Inflammatory macrophage (primary cell): ENCODE measurements around the gene ARL16.

ENCODE experiments used
- DNase-seq, 2 donors: peaks; one replicate each; pipeline ENCODE4 v3.0.0-alpha.2; 2020 to 2022

ARL16 gene

DNA sequence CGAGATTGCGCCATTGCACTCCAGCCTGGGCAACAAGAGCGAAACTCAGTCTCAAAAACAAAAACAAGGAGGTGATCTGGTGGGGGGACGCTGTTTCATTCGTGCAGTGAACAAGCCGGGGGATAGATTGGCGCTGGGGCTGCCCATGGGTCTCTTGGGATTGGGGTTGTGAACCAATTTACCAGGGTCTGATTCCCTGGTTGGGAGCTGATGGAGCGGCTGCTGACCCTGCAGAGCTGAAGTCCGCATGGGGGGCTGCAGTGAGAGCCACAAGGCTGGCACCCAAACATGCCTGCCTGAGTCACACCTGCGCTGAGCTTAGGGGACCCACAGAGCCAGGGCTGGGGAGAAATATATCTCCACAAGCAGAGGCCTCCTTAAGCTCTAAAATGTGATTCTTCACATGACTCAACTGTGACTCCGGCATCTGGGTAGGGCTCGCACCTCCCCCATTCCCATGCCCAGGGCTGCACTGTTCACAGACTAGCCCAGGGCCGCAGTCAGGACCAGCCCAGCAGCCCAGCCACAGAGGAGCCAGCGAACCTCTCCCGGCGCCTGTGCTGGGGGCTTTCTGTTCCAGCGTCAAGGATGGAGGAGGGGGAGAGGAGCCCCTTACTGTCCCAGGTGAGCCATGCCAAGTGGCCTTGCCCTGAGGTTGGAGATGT lies 41.6 kb downstream of the ARL16 start:
- DNase-seq: no peak

DNA sequence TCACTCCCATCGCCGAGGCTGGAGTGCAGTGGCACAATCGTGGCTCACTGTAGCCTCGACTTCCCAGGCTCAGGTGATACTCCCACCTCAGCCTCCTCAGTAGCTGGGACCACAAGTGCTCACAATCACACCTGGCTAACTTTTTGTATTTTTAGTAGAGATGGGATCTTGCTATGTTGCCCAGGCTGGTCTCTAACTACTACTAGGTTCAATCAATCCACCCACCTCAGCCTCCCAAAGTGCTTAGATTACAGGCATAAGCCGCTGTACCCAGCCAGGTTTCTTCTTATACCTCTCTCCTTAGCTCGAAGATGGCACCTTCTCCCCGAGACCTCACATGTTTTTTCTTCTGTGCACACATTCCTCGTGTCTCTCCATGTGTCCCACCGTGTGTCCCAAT lies 43.6 kb downstream of the ARL16 start:
- no peak for DNase-seq

DNA sequence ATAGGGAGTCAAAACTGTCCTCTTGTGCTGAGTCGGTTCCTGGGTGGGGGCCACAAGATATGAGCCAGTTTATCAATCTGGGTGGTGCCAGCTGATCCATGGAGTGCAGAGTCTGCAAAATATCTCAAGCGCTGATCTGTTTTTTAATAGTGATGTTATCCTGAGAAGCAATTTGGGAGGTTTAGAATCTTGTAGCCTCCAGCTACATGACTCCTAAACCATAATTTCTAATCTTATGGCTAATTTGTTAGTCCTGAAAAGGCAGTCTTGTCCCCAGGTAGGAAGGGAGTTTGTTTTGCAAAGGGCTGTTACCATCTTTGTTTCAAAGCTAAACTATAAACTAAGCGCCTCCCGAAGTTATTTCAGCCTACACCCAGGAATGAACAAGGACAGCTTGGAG lies 44.9 kb downstream of the ARL16 start:
- DNase-seq: no peak

DNA sequence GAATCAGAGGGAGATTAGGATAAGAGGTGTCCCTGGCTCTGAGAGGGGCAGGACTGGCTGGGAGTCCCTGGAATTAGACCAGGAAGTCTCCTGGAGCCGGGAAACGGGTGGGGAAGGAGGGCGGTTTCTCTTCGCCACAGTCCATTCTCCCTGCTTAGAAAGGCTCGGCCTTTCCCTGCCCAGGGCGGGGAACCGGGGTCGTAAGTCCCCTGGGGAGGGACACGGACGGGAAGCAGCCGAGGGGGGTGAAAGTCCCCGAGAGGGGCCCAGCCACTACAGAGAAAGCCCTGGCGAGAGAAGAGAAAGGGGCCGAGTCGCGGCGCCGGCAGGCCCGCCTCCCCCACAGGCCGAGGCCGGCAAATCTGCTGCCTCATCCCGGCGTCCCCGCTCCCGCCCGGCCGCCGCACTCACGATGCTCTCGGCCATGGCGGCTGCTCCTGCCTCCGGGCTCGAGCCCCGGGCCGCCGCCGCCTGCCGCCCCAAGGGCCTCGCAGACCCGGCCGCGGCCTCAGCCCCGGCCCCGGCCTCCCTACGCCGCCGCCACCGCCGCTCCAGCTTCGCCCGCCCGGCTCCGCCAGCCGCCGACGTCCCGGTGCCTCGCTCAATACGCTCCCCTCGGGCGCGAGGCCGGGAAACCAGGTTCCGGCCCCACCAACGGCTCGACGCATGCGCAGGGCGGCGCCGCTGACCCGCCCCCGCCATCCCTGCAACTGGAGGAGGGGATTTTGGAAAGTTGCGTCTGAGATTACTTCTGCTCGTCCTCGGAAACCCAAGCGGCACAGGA lies 46.9 kb downstream of the ARL16 start, which contains the start of the genes NPLOC4 and TSPAN10:
Gene NPLOC4 (minus strand): TSS at position 608 of the 784 bp plus-strand sequence. CDS start 182 bp downstream, at position 426.
Gene TSPAN10 (plus strand): TSS at position 692 of the 784 bp plus-strand sequence. CDS start 5,217 bp downstream, outside the sequence.
- DNase-seq: peak; percentile 90 to 94

DNA sequence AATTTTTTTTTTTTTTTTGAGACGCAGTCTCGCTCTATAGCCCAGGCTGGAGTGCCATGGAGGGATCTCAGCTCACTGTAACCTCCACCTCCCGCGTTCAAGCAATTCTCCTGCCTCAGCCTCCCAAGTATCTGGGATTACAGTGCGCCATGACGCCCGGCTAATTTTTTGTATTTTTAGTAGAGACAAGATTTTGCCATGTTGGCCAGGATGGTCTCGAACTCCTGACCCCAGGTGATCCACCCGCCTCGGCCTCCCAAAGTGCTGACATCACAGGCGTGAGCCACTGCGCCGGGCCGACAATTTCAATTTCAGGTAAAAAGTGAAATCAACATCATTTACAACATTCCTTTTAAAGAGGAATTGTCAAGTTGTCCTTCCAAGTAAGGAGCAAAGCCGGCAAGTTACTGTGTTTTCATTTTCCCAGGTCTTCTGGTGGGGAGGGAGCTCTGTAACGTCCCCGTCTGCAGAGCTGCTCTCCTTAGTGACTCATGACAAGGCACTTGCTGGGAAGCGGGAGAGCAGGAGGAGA lies 47.6 kb downstream of the ARL16 start:
- peak; percentile 9 to 31 for DNase-seq

DNA sequence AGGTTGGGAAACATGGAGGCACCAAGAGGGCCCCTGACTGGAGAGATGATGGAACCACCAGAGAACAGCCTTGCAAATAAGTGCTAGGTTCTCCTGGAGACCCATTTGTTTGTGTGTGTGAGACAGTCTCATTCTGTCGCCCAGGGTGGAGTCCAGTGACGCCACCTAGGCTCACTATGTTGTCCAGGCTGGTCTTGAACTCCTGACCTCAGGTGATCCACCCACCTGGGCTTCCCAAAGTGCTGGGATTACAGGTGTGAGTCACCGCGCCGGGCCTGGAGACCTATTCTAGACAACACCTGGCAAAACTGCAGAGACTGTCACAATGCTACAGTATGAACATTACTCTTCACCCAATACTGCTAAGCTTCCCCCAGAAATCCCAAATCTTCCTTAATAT lies 48.2 kb downstream of the ARL16 start:
- no peak for DNase-seq

DNA sequence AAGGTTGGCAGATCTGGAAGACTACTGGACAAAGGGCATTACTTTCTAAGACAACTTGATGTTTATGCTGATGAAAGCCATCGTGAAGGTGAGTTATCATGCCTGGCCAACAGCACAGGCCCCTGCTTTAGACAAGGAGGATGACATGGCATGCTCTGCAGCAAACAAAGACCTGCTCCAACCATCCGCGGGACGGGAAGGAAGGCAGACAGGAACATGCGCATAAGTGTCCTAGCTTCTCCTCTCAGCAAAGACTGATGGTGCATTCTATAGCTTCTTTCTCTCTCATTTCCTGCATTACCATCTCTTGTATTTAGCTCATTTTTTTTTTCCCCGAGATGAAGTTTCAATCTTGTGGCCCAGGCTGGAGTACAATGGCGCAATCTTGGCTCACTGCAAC lies 52.1 kb downstream of the ARL16 start:
- DNase-seq: no peak
